Tibial nerve (tissue), 4 donors: ENCODE measurements around the gene SLC38A5.

Experiments
- CTCF ChIP-seq, 5 experiments: fragments of 200-600 bp in 3 of 5; fragments of 450-650 bp in 2 of 5; sonication (generic) in 3 of 5; IDR thresholded peaks; one replicate each; pipeline ENCODE4 v1.5.1; 2016 to 2019; ENCODE audit warnings: antibody characterized with exemption in 5 of 5, mild to moderate bottlenecking in 3 of 5, moderate library complexity in 2 of 5
- EP300 ChIP-seq, 2 donors: sonication (generic); formaldehyde crosslinking; IDR thresholded peaks; one replicate each; pipeline ENCODE4 v1.6.1; 2017; ENCODE audit warnings: antibody characterized with exemption in 2 of 2, mild to moderate bottlenecking in 1 of 2
- POLR2A ChIP-seq, 2 donors: fragments of 450-650 bp; IDR thresholded peaks; one replicate each; pipeline ENCODE4 v1.6.1; 2017; ENCODE audit warnings: antibody characterized with exemption in 2 of 2, mild to moderate bottlenecking in 2 of 2, moderate library complexity in 2 of 2

GRCh38 chrX:48497871-48498270 is 27.8 kb upstream of the SLC38A5 start:
- TF ChIP-seq CTCF (IDR thresholded peaks at IDR 0.05) (no peak), POLR2A (IDR thresholded peaks at IDR 0.05) (no peak), EP300 (IDR thresholded peaks at IDR 0.05) (no peak)
